ENCODE measurements around the gene KLHL29.

DNA sequence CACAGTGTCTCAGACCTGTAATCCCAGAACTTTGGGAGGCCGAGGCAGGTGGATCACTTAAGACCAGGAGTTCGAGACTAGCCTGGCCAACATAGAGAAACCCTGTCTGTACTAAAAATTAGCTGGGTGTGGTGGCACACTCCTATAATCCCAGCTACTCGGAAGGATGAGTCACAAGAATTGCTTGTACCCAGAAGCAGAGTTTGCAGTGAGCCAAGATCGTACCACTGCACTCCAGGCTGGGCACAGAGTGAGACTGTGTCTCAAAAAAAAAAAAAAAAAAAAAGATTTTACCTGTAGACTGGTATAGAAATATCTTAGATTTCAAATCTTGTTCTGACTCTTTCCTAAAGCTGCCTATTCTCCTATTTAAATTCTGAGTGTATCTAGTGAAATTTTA lies 7.2 kb upstream of the KLHL29 start:
- TF ChIP-seq, protein P1, sequence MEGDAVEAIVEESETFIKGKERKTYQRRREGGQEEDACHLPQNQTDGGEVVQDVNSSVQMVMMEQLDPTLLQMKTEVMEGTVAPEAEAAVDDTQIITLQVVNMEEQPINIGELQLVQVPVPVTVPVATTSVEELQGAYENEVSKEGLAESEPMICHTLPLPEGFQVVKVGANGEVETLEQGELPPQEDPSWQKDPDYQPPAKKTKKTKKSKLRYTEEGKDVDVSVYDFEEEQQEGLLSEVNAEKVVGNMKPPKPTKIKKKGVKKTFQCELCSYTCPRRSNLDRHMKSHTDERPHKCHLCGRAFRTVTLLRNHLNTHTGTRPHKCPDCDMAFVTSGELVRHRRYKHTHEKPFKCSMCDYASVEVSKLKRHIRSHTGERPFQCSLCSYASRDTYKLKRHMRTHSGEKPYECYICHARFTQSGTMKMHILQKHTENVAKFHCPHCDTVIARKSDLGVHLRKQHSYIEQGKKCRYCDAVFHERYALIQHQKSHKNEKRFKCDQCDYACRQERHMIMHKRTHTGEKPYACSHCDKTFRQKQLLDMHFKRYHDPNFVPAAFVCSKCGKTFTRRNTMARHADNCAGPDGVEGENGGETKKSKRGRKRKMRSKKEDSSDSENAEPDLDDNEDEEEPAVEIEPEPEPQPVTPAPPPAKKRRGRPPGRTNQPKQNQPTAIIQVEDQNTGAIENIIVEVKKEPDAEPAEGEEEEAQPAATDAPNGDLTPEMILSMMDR (IDR thresholded peaks at IDR 0.05; ENCODE audit: insufficient read depth, low read depth, low read length), result no peak
- no peak for TF ChIP-seq EZH2 (IDR thresholded peaks at IDR 0.05; ENCODE audit: insufficient read depth, low read length)
